SK-N-MC (cell line): ENCODE measurements around the gene C17orf78.

ENCODE experiments used
- DNase-seq: peaks from one replicate; pipeline ENCODE4 v3.0.0-alpha.2; 2011; ENCODE audit warnings: low read depth, low spot score
- H3K27ac ChIP-seq: fragments of 200-600 bp; sonication (generic); 2 replicates; pipeline ENCODE4 v1.5.1; 2016; ENCODE audit warnings: mixed run types
- H3K36me3 ChIP-seq: fragments of 200-600 bp; sonication (generic); 2 replicates; pipeline ENCODE4 v1.6.1; 2017; ENCODE audit warnings: antibody characterized with exemption, low read length, mixed read lengths; ENCODE audit not compliant: insufficient read depth
- H3K4me3 ChIP-seq: fragments of 200-600 bp; sonication (generic); 2 replicates; pipeline ENCODE4 v1.5.1; 2016
- H3K9ac ChIP-seq: fragments of 200-600 bp; sonication (generic); 2 replicates; pipeline ENCODE4 v1.8.0; 2017; ENCODE audit warnings: mixed run types, mixed read lengths; ENCODE audit not compliant: insufficient read length
- H3K9me3 ChIP-seq: fragments of 200-600 bp; sonication (generic); 2 replicates; pipeline ENCODE4 v1.6.1; 2017; ENCODE audit warnings: low read depth, mild to moderate bottlenecking, antibody characterized with exemption, low read length, moderate library complexity, mixed read lengths
- EZH2 ChIP-seq: fragments of 200-600 bp; sonication (generic); IDR thresholded peaks from one replicate; pipeline ENCODE4 v1.6.1; 2017; ENCODE audit warnings: antibody characterized with exemption
- FOXP2 ChIP-seq: optimal IDR thresholded peaks from 2 replicates; pipeline ENCODE3; 2011; ENCODE audit warnings: mild to moderate bottlenecking, moderate library complexity; ENCODE audit not compliant: insufficient read depth; ENCODE audit errors: extremely low read length, control extremely low read depth
- POLR2AphosphoS5 ChIP-seq: IDR thresholded peaks from 2 replicates; pipeline ENCODE4 v1.6.1; 2012; ENCODE audit warnings: mild to moderate bottlenecking, low read depth, low read length, borderline replicate concordance

The C17orf78 gene

GRCh38 chr17:37410357-37410756, 34.6 kb downstream of the C17orf78 start:
- Histone ChIP-seq H3K9ac (no peak overlapping the region), H3K36me3 (peaks cover 56% of the 10 kb centered on the region), H3K9me3 (no peaks in the 10 kb centered on the region), H3K27ac (no peak overlapping the region), H3K4me3 (no peak overlapping the region)
- DNase-seq, result no peak
- TF ChIP-seq EZH2 (no peak), FOXP2 (no peak), POLR2AphosphoS5 (no peak)

GRCh38 chr17:37413875-37414519, 38.2 kb downstream of the C17orf78 start:
- Histone ChIP-seq H3K36me3 (peaks cover 77% of the 10 kb centered on the region), H3K9ac (no peak overlapping the region), H3K4me3 (no peak overlapping the region), H3K9me3 (no peaks in the 10 kb centered on the region), H3K27ac (no peak overlapping the region)
- no peak for DNase-seq
- TF ChIP-seq EZH2 (no peak), FOXP2 (no peak), POLR2AphosphoS5 (no peak)

GRCh38 chr17:37417852-37418251, 42.1 kb downstream of the C17orf78 start:
- DNase-seq, result no peak
- H3K4me3 ChIP-seq, result no peak overlapping the region
- H3K9me3 ChIP-seq, result no peaks in the 10 kb centered on the region
- peaks cover 57% of the 10 kb centered on the region for H3K36me3 ChIP-seq
- no peak overlapping the region for H3K9ac ChIP-seq
- TF ChIP-seq EZH2 (no peak), FOXP2 (no peak), POLR2AphosphoS5 (no peak)
- no peak overlapping the region for H3K27ac ChIP-seq

- Histone ChIP-seq H3K36me3 (peaks cover 61% of the 10 kb centered on the region), H3K9me3 (no peaks in the 10 kb centered on the region), H3K27ac (no peak overlapping the region), H3K9ac (no peak overlapping the region), H3K4me3 (no peak overlapping the region)
- TF ChIP-seq FOXP2, result no peak
- TF ChIP-seq EZH2, result no peak
- TF ChIP-seq POLR2AphosphoS5, result no peak
- no peak for DNase-seq
Measured at GRCh38 chr17:37422971-37423625, 47.3 kb downstream of the C17orf78 start.

GRCh38 chr17:37425268-37425667, 49.5 kb downstream of the C17orf78 start:
- no peak for DNase-seq
- Histone ChIP-seq H3K4me3 (no peak overlapping the region), H3K9ac (no peak overlapping the region), H3K9me3 (no peaks in the 10 kb centered on the region), H3K36me3 (peaks cover 65% of the 10 kb centered on the region), H3K27ac (no peak overlapping the region)
- TF ChIP-seq POLR2AphosphoS5 (no peak), FOXP2 (no peak), EZH2 (no peak)

- DNase-seq, result no peak
- TF ChIP-seq EZH2 (no peak), POLR2AphosphoS5 (no peak), FOXP2 (no peak)
- H3K36me3 ChIP-seq, result peaks cover 83% of the 10 kb centered on the region
- H3K27ac ChIP-seq, result no peak overlapping the region
- H3K9me3 ChIP-seq, result no peaks in the 10 kb centered on the region
- H3K4me3 ChIP-seq, result no peak overlapping the region
- H3K9ac ChIP-seq, result no peak overlapping the region
Measured at GRCh38 chr17:37429039-37429438, 53.3 kb downstream of the C17orf78 start.

GRCh38 chr17:37429453-37429852, 53.7 kb downstream of the C17orf78 start:
- Histone ChIP-seq H3K36me3 (peaks cover 83% of the 10 kb centered on the region), H3K9ac (no peak overlapping the region), H3K9me3 (no peaks in the 10 kb centered on the region), H3K27ac (peak overlapping the region; percentile 80), H3K4me3 (no peak overlapping the region)
- DNase-seq, result no peak
- TF ChIP-seq EZH2, result no peak
- TF ChIP-seq POLR2AphosphoS5, result no peak
- TF ChIP-seq FOXP2, result no peak

- Histone ChIP-seq H3K9me3 (no peaks in the 10 kb centered on the region), H3K9ac (peak overlapping the region; percentile 23), H3K27ac (peak overlapping the region; percentile 80), H3K4me3 (no peak overlapping the region), H3K36me3 (peaks cover 82% of the 10 kb centered on the region)
- DNase-seq, result no peak
- TF ChIP-seq POLR2AphosphoS5 (no peak), EZH2 (no peak), FOXP2 (no peak)
Measured at GRCh38 chr17:37430051-37430627, 54.4 kb downstream of the C17orf78 start.

GRCh38 chr17:37432671-37433070, 56.9 kb downstream of the C17orf78 start:
- no peak overlapping the region for H3K27ac ChIP-seq
- H3K9me3 ChIP-seq, result no peaks in the 10 kb centered on the region
- TF ChIP-seq FOXP2, result no peak
- no peak for TF ChIP-seq EZH2
- TF ChIP-seq POLR2AphosphoS5, result no peak
- H3K9ac ChIP-seq, result no peak overlapping the region
- no peak for DNase-seq
- H3K4me3 ChIP-seq, result no peak overlapping the region
- peaks cover 74% of the 10 kb centered on the region for H3K36me3 ChIP-seq
